CD8-positive, alpha-beta memory T cell (primary cell): ENCODE measurements around the gene VEGFC. TPM values are rescaled to one million over a fixed set of nuclear protein-coding genes. Genes with fewer than 3 reads are reported as not detected.

Experiments used
- CTCF ChIA-PET: fragments of 350-600 bp; sonication (Branson Sonifier 250); formaldehyde crosslinking; loops from one replicate; lab custom pipeline; 2021; ENCODE audit warnings: antibody characterized with exemption; lab: Charles Lee
- POLR2A ChIA-PET: fragments of 350-600 bp; sonication (Branson Sonifier 250); formaldehyde crosslinking; loops from one replicate; lab custom pipeline; 2021; ENCODE audit warnings: antibody characterized with exemption; lab: Charles Lee
- DNase-seq, 5 donors: peaks; one replicate each; pipeline versions ENCODE4 v3.0.0 to v3.0.0-alpha.2; 2020 to 2022; ENCODE audit warnings: mixed read lengths in 1 of 5
- H3K27ac ChIP-seq: one replicate; pipeline ENCODE4 v1.7.0; 2013; ENCODE audit warnings: low read depth, mild to moderate bottlenecking, low read length, moderate library complexity
- H3K27me3 ChIP-seq: 2 replicates; pipeline ENCODE4 v1.7.0; 2013; ENCODE audit warnings: low read length, mild to moderate bottlenecking; ENCODE audit not compliant: insufficient read depth, poor library complexity, severe bottlenecking
- H3K36me3 ChIP-seq: 2 replicates; pipeline ENCODE4 v1.7.0; 2013; ENCODE audit warnings: mild to moderate bottlenecking, low read length, moderate library complexity; ENCODE audit not compliant: insufficient read depth
- H3K4me1 ChIP-seq: 2 replicates; pipeline ENCODE4 v1.7.0; 2013; ENCODE audit warnings: mild to moderate bottlenecking, low read length, moderate library complexity; ENCODE audit not compliant: insufficient read depth
- H3K4me3 ChIP-seq: 2 replicates; pipeline ENCODE4 v1.7.0; 2013; ENCODE audit warnings: mild to moderate bottlenecking, low read length
- H3K9me3 ChIP-seq: 2 replicates; pipeline ENCODE4 v1.7.0; 2013; ENCODE audit warnings: mild to moderate bottlenecking, low read length
- H3K27ac Mint-ChIP-seq, 8 donors: one replicate each; pipeline ENCODE4 v1.8.0; 2020 to 2021; ENCODE audit warnings: mixed read lengths in 8 of 8, mild to moderate bottlenecking in 6 of 8, inconsistent platforms in 3 of 8, moderate library complexity in 3 of 8
- H3K27me3 Mint-ChIP-seq, 2 donors: one replicate each; pipeline ENCODE4 v1.8.0; 2020 to 2021; ENCODE audit warnings: mixed read lengths in 2 of 2, mild to moderate bottlenecking in 1 of 2, moderate library complexity in 1 of 2
- H3K36me3 Mint-ChIP-seq, 3 donors: one replicate each; pipeline ENCODE4 v1.8.0; 2020 to 2021; ENCODE audit warnings: mixed read lengths in 3 of 3, inconsistent platforms in 1 of 3, mild to moderate bottlenecking in 1 of 3
- H3K4me1 Mint-ChIP-seq, 3 donors: one replicate each; pipeline ENCODE4 v1.8.0; 2020 to 2021; ENCODE audit warnings: mixed read lengths in 3 of 3, inconsistent platforms in 1 of 3, mild to moderate bottlenecking in 1 of 3
- H3K4me3 Mint-ChIP-seq, 7 donors: one replicate each; pipeline ENCODE4 v1.8.0; 2020 to 2021; ENCODE audit warnings: mixed read lengths in 7 of 7, mild to moderate bottlenecking in 6 of 7, moderate library complexity in 4 of 7, inconsistent platforms in 2 of 7
- H3K9me3 Mint-ChIP-seq, 5 donors: one replicate each; pipeline ENCODE4 v1.8.0; 2020 to 2022; ENCODE audit warnings: mixed read lengths in 5 of 5, mild to moderate bottlenecking in 3 of 5, moderate library complexity in 2 of 5, inconsistent platforms in 1 of 5
- polyA plus RNA-seq: library from polyadenylated mRNA; unstranded; fragments of 300-500 nt; fragmentation: Illumina TruSeq; gene quantifications from one replicate; pipeline ENCODE4 v1.2.3, GENCODE V29; 2021
- total RNA-seq, 2 experiments: library from RNA; stranded (reverse); gene quantifications; one replicate each; pipeline ENCODE4 v1.2.3, GENCODE V29; 2021

Gene VEGFC
- total and polyA plus RNA-seq, 3 experiments from 2014 or later = not detected

- ChIA-PET POLR2A (no interaction called here), CTCF (no interaction called here)
- Histone ChIP-seq H3K36me3 (no peaks in the 10 kb centered on the region), H3K9me3 (no peaks in the 10 kb centered on the region), H3K27ac (no peak overlapping the region), H3K4me1 (no peaks in the 10 kb centered on the region), H3K27me3 (no peaks in the 10 kb centered on the region), H3K4me3 (no peak overlapping the region)
- no peaks in the 10 kb centered on the region for H3K36me3 Mint-ChIP-seq
- no peak overlapping the region for H3K27ac Mint-ChIP-seq
- H3K27me3 Mint-ChIP-seq = no peaks in the 10 kb centered on the region
- no peaks in the 10 kb centered on the region for H3K4me1 Mint-ChIP-seq
- DNase-seq = no peak
- peaks cover 0 to 14% (median 3%) of the 10 kb centered on the region in 5 donors for H3K9me3 Mint-ChIP-seq
- no peak overlapping the region for H3K4me3 Mint-ChIP-seq
Observed at GRCh38 chr4:176656108-176656507, 136.6 kb downstream of the VEGFC start.

GRCh38 chr4:176654565-176655216 lies 138.0 kb downstream of the VEGFC start:
- no peak for DNase-seq
- Mint-ChIP-seq H3K4me1 (no peaks in the 10 kb centered on the region), H3K36me3 (no peaks in the 10 kb centered on the region), H3K9me3 (peaks cover 0 to 14% (median 3%) of the 10 kb centered on the region in 5 donors), H3K4me3 (no peak overlapping the region), H3K27me3 (no peaks in the 10 kb centered on the region), H3K27ac (no peak overlapping the region)
- H3K27ac ChIP-seq = no peak overlapping the region
- H3K4me3 ChIP-seq = no peak overlapping the region
- ChIA-PET CTCF (no interaction called here), POLR2A (no interaction called here)
- no peaks in the 10 kb centered on the region for H3K4me1 ChIP-seq
- H3K27me3 ChIP-seq = no peaks in the 10 kb centered on the region
- H3K9me3 ChIP-seq = no peaks in the 10 kb centered on the region
- H3K36me3 ChIP-seq = no peaks in the 10 kb centered on the region

- no peaks in the 10 kb centered on the region for H3K36me3 ChIP-seq
- peaks cover 0 to 14% (median 3%) of the 10 kb centered on the region in 5 donors for H3K9me3 Mint-ChIP-seq
- no peak overlapping the region for H3K4me3 ChIP-seq
- no peak for DNase-seq
- no peaks in the 10 kb centered on the region for H3K36me3 Mint-ChIP-seq
- no peaks in the 10 kb centered on the region for H3K4me1 Mint-ChIP-seq
- no peaks in the 10 kb centered on the region for H3K4me1 ChIP-seq
- no peaks in the 10 kb centered on the region for H3K27me3 ChIP-seq
- no peak overlapping the region for H3K27ac Mint-ChIP-seq
- no peaks in the 10 kb centered on the region for H3K9me3 ChIP-seq
- no peak overlapping the region for H3K27ac ChIP-seq
- H3K4me3 Mint-ChIP-seq = no peak overlapping the region
- CTCF ChIA-PET = no interaction called here
- H3K27me3 Mint-ChIP-seq = no peaks in the 10 kb centered on the region
- POLR2A ChIA-PET = no interaction called here
Observed at GRCh38 chr4:176653401-176654220, 139.1 kb downstream of the VEGFC start.

GRCh38 chr4:176646311-176646710 lies 146.4 kb downstream of the VEGFC start:
- Mint-ChIP-seq H3K9me3 (peaks cover 0 to 2% (median 0%) of the 10 kb centered on the region in 5 donors), H3K4me3 (no peak overlapping the region), H3K36me3 (no peaks in the 10 kb centered on the region), H3K4me1 (no peaks in the 10 kb centered on the region), H3K27ac (no peak overlapping the region), H3K27me3 (no peaks in the 10 kb centered on the region)
- ChIA-PET CTCF (no interaction called here), POLR2A (no interaction called here)
- H3K36me3 ChIP-seq = no peaks in the 10 kb centered on the region
- no peaks in the 10 kb centered on the region for H3K27me3 ChIP-seq
- no peak for DNase-seq
- H3K4me1 ChIP-seq = no peaks in the 10 kb centered on the region
- no peak overlapping the region for H3K4me3 ChIP-seq
- H3K9me3 ChIP-seq = no peaks in the 10 kb centered on the region
- no peak overlapping the region for H3K27ac ChIP-seq

- no peak overlapping the region for H3K4me3 Mint-ChIP-seq
- no peaks in the 10 kb centered on the region for H3K4me1 ChIP-seq
- CTCF ChIA-PET = no interaction called here
- H3K4me1 Mint-ChIP-seq = no peaks in the 10 kb centered on the region
- H3K9me3 ChIP-seq = no peaks in the 10 kb centered on the region
- DNase-seq = no peak
- no peaks in the 10 kb centered on the region for H3K36me3 ChIP-seq
- H3K4me3 ChIP-seq = no peak overlapping the region
- H3K9me3 Mint-ChIP-seq = peaks cover 0 to 2% (median 0%) of the 10 kb centered on the region in 5 donors
- H3K27ac Mint-ChIP-seq = no peak overlapping the region
- H3K36me3 Mint-ChIP-seq = no peaks in the 10 kb centered on the region
- H3K27me3 ChIP-seq = no peaks in the 10 kb centered on the region
- H3K27ac ChIP-seq = no peak overlapping the region
- POLR2A ChIA-PET = no interaction called here
- H3K27me3 Mint-ChIP-seq = no peaks in the 10 kb centered on the region
Observed at GRCh38 chr4:176645246-176645960, 147.3 kb downstream of the VEGFC start.

GRCh38 chr4:176642472-176642871 lies 150.2 kb downstream of the VEGFC start:
- POLR2A ChIA-PET = no interaction called here
- H3K27me3 ChIP-seq = no peaks in the 10 kb centered on the region
- no peaks in the 10 kb centered on the region for H3K9me3 ChIP-seq
- H3K4me1 Mint-ChIP-seq = no peaks in the 10 kb centered on the region
- peaks cover 0 to 3% (median 0%) of the 10 kb centered on the region in 5 donors for H3K9me3 Mint-ChIP-seq
- H3K36me3 ChIP-seq = no peaks in the 10 kb centered on the region
- H3K27ac ChIP-seq = no peak overlapping the region
- H3K27ac Mint-ChIP-seq = no peak overlapping the region
- H3K4me3 Mint-ChIP-seq = no peak overlapping the region
- no peaks in the 10 kb centered on the region for H3K27me3 Mint-ChIP-seq
- no peak for DNase-seq
- CTCF ChIA-PET = no interaction called here
- peaks cover 0 to 2% (median 0%) of the 10 kb centered on the region in 3 donors for H3K36me3 Mint-ChIP-seq
- no peaks in the 10 kb centered on the region for H3K4me1 ChIP-seq
- H3K4me3 ChIP-seq = no peak overlapping the region

GRCh38 chr4:176641237-176641636 lies 151.5 kb downstream of the VEGFC start:
- no peaks in the 10 kb centered on the region for H3K9me3 ChIP-seq

GRCh38 chr4:176638992-176639391 lies 153.7 kb downstream of the VEGFC start:
- ChIA-PET POLR2A (no interaction called here), CTCF (no interaction called here)
- Mint-ChIP-seq H3K27me3 (no peaks in the 10 kb centered on the region), H3K27ac (no peak overlapping the region), H3K36me3 (peaks cover 0 to 2% (median 0%) of the 10 kb centered on the region in 3 donors), H3K4me3 (no peak overlapping the region), H3K4me1 (no peaks in the 10 kb centered on the region), H3K9me3 (peaks cover 0 to 3% (median 0%) of the 10 kb centered on the region in 5 donors)
- Histone ChIP-seq H3K9me3 (no peaks in the 10 kb centered on the region), H3K36me3 (no peaks in the 10 kb centered on the region), H3K27ac (no peak overlapping the region), H3K27me3 (no peaks in the 10 kb centered on the region), H3K4me1 (no peaks in the 10 kb centered on the region), H3K4me3 (no peak overlapping the region)
- no peak for DNase-seq

More at GRCh38 chr4:176641237-176641636, 151.5 kb downstream of the VEGFC start:
- no peak for DNase-seq
- Mint-ChIP-seq H3K27ac (no peak overlapping the region), H3K4me1 (no peaks in the 10 kb centered on the region), H3K36me3 (peaks cover 0 to 2% (median 0%) of the 10 kb centered on the region in 3 donors), H3K27me3 (no peaks in the 10 kb centered on the region), H3K4me3 (no peak overlapping the region), H3K9me3 (peaks cover 0 to 3% (median 0%) of the 10 kb centered on the region in 5 donors)
- Histone ChIP-seq H3K27ac (no peak overlapping the region), H3K36me3 (no peaks in the 10 kb centered on the region), H3K4me1 (no peaks in the 10 kb centered on the region), H3K4me3 (no peak overlapping the region), H3K27me3 (no peaks in the 10 kb centered on the region)
- POLR2A ChIA-PET = no interaction called here
- CTCF ChIA-PET = no interaction called here
